ENCODE results near the gene FMN1.

FMN1 gene

GRCh38 chr15:33136353-33136752, 58.2 kb downstream of the FMN1 start:
- ChIA-PET CTCF (interaction anchor here (0.5 kb wide), 1 partner anchor 9 kb away, joined by 3 read pairs; no protein-coding TSS in a partner anchor), POLR2A (no interaction called here)
- DNase-seq (ENCODE audit: extremely low spot score) = no peak
- no peak for TF ChIP-seq ZNF384 (IDR thresholded peaks at IDR 0.05)
- TF ChIP-seq ARNT (IDR thresholded peaks at IDR 0.05) = no peak
- TF ChIP-seq PKNOX1 (IDR thresholded peaks at IDR 0.05) = no peak
- TF ChIP-seq CTBP1 (IDR thresholded peaks at IDR 0.05; ENCODE audit: borderline replicate concordance) = no peak
- TF ChIP-seq BHLHE40 (IDR thresholded peaks at IDR 0.05; ENCODE audit: borderline replicate concordance) = no peak
- TF ChIP-seq SUZ12 (IDR thresholded peaks at IDR 0.05) = no peak
- no peak for TF ChIP-seq SP1 (IDR thresholded peaks at IDR 0.05)
- TF ChIP-seq TARDBP (IDR thresholded peaks at IDR 0.05) = no peak
- TF ChIP-seq FOXA1 (IDR thresholded peaks at IDR 0.05) = no peak
- no peak for TF ChIP-seq L3MBTL2 (conservative IDR thresholded peaks at IDR 0.05)
- no peak for TF ChIP-seq HDGF (IDR thresholded peaks at IDR 0.05; ENCODE audit: borderline replicate concordance)
- no peak for TF ChIP-seq FOXM1 (IDR thresholded peaks at IDR 0.05; ENCODE audit: borderline replicate concordance)
- no peak for TF ChIP-seq LEF1 (IDR thresholded peaks at IDR 0.05; ENCODE audit: borderline replicate concordance)
- no peak for TF ChIP-seq FOXK2 (IDR thresholded peaks at IDR 0.05)

- POLR2A ChIA-PET = no interaction called here
- CTCF ChIA-PET = no interaction called here
- no peak for DNase-seq (ENCODE audit: extremely low spot score)
- TF ChIP-seq HDGF (IDR thresholded peaks at IDR 0.05; ENCODE audit: borderline replicate concordance) = no peak
- TF ChIP-seq LEF1 (IDR thresholded peaks at IDR 0.05; ENCODE audit: borderline replicate concordance) = no peak
Measured at GRCh38 chr15:33135355-33135781, 59.1 kb downstream of the FMN1 start.

- TF ChIP-seq SP1 (IDR thresholded peaks at IDR 0.05) (no peak), ELF4 (IDR thresholded peaks at IDR 0.05) (no peak), HDGF (IDR thresholded peaks at IDR 0.05; ENCODE audit: borderline replicate concordance) (no peak), TARDBP (IDR thresholded peaks at IDR 0.05) (no peak), NFRKB (IDR thresholded peaks at IDR 0.05) (no peak), ARNT (IDR thresholded peaks at IDR 0.05) (no peak), FOXK2 (IDR thresholded peaks at IDR 0.05) (no peak), PKNOX1 (IDR thresholded peaks at IDR 0.05) (no peak), L3MBTL2 (conservative IDR thresholded peaks at IDR 0.05) (no peak), FOXM1 (IDR thresholded peaks at IDR 0.05; ENCODE audit: borderline replicate concordance) (no peak), BHLHE40 (IDR thresholded peaks at IDR 0.05; ENCODE audit: borderline replicate concordance) (no peak), FOXA1 (IDR thresholded peaks at IDR 0.05) (no peak), CTBP1 (IDR thresholded peaks at IDR 0.05; ENCODE audit: borderline replicate concordance) (no peak), LEF1 (IDR thresholded peaks at IDR 0.05; ENCODE audit: borderline replicate concordance) (no peak), ZNF384 (IDR thresholded peaks at IDR 0.05) (no peak), SUZ12 (IDR thresholded peaks at IDR 0.05) (no peak)
- CTCF ChIA-PET = interaction anchor here (0.6 to 1.7 kb wide), 14 partner anchors 9 to 470 kb away, joined by 3 to 14 read pairs (median 4); no protein-coding TSS in a partner anchor
- POLR2A ChIA-PET = interaction anchor here (0.8 kb wide), 1 partner anchor 11 kb away, joined by 3 read pairs; no protein-coding TSS in a partner anchor
- peak; percentile 55 for DNase-seq (ENCODE audit: extremely low spot score)
Measured at GRCh38 chr15:33132722-33133345, 61.7 kb downstream of the FMN1 start.

GRCh38 chr15:33132233-33132580, 62.3 kb downstream of the FMN1 start:
- DNase-seq (ENCODE audit: extremely low spot score) = no peak
- TF ChIP-seq L3MBTL2 (conservative IDR thresholded peaks at IDR 0.05) (no peak), ELF4 (IDR thresholded peaks at IDR 0.05) (no peak), FOXM1 (IDR thresholded peaks at IDR 0.05; ENCODE audit: borderline replicate concordance) (no peak), NFRKB (IDR thresholded peaks at IDR 0.05) (no peak), TARDBP (IDR thresholded peaks at IDR 0.05) (no peak)
- CTCF ChIA-PET = interaction anchor here (0.7 to 1.7 kb wide), 12 partner anchors 10 to 469 kb away, joined by 3 to 14 read pairs (median 4); no protein-coding TSS in a partner anchor
- POLR2A ChIA-PET = interaction anchor here (0.8 to 0.9 kb wide), 2 partner anchors 10 to 110 kb away, joined by 3 read pairs; no protein-coding TSS in a partner anchor

- DNase-seq (ENCODE audit: extremely low spot score) = no peak
- POLR2A ChIA-PET = interaction anchor here (0.8 to 0.9 kb wide), 2 partner anchors 9 to 110 kb away, joined by 3 read pairs; no protein-coding TSS in a partner anchor
- CTCF ChIA-PET = interaction anchor here (0.7 to 1.7 kb wide), 12 partner anchors 10 to 469 kb away, joined by 3 to 14 read pairs (median 4); no protein-coding TSS in a partner anchor
- TF ChIP-seq BHLHE40 (IDR thresholded peaks at IDR 0.05; ENCODE audit: borderline replicate concordance) (no peak), FOXM1 (IDR thresholded peaks at IDR 0.05; ENCODE audit: borderline replicate concordance) (no peak), HDGF (IDR thresholded peaks at IDR 0.05; ENCODE audit: borderline replicate concordance) (no peak), TARDBP (IDR thresholded peaks at IDR 0.05) (no peak), ARNT (IDR thresholded peaks at IDR 0.05) (no peak), NFRKB (IDR thresholded peaks at IDR 0.05) (no peak), ZNF384 (IDR thresholded peaks at IDR 0.05) (no peak), ELF4 (IDR thresholded peaks at IDR 0.05) (no peak), FOXK2 (IDR thresholded peaks at IDR 0.05) (no peak), SP1 (IDR thresholded peaks at IDR 0.05) (no peak), PKNOX1 (IDR thresholded peaks at IDR 0.05) (no peak), L3MBTL2 (conservative IDR thresholded peaks at IDR 0.05) (no peak), LEF1 (IDR thresholded peaks at IDR 0.05; ENCODE audit: borderline replicate concordance) (no peak), CTBP1 (IDR thresholded peaks at IDR 0.05; ENCODE audit: borderline replicate concordance) (no peak)
Measured at GRCh38 chr15:33131552-33132232, 62.8 kb downstream of the FMN1 start.

Data from HEK293T (cell line).